Fibroblast of lung (primary cell): ENCODE data around the gene GPR22.

ENCODE experiments used
- CTCF ChIP-seq, 2 donors: IDR thresholded peaks in 1 of 2; conservative IDR thresholded peaks in 1 of 2; 1 replicate in 1 of 2; 2 replicates in 1 of 2; pipeline ENCODE4 v1.5.1; 2011 to 2012; ENCODE audit warnings: low read length in 2 of 2, control low read depth in 1 of 2, inconsistent platforms in 1 of 2, low read depth in 1 of 2, mild to moderate bottlenecking in 1 of 2
- EZH2 ChIP-seq: IDR thresholded peaks from 2 replicates; pipeline ENCODE4 v1.5.1; 2012; ENCODE audit warnings: low read length, control low read depth, mild to moderate bottlenecking; ENCODE audit errors: missing control alignments

GRCh38 chr7:107494884-107495283, 25.0 kb downstream of the GPR22 start:
- TF ChIP-seq CTCF (conservative IDR thresholded peaks at IDR 0.05 in 1 of 2, IDR thresholded peaks at IDR 0.05 in 1 of 2; ENCODE audit: low read depth in 1 of 2, low read length in 2 of 2) (no peak), EZH2 (no peak)
